ENCODE results near the gene NSRP1. TPM values are rescaled to one million over a fixed set of nuclear protein-coding genes. Genes with fewer than 3 reads are reported as not detected.

The NSRP1 gene
- total and polyA plus RNA-seq, 2 of the 13 experiments (the other 11 are each of a cell fraction or from before 2014, with no cell fraction given) = 7.0 to 14.3 TPM

- TF ChIP-seq KAT8 (CRISPR knock-in tag; IDR thresholded peaks at IDR 0.05) (peak; percentile 35; the same call in 1 of the 2 replicates), ZBTB21 (CRISPR knock-in tag; IDR thresholded peaks at IDR 0.05) (no peak), PCBP2 (optimal IDR thresholded peaks at IDR 0.05; ENCODE audit: low read depth, low read length, poor library complexity, severe bottlenecking) (no peak), FOXM1 (CRISPR knock-in tag; IDR thresholded peaks at IDR 0.05) (no peak), ZFY (CRISPR knock-in tag; IDR thresholded peaks at IDR 0.05) (peak; percentile 70), HNF4G (IDR thresholded peaks at IDR 0.05; ENCODE audit: borderline replicate concordance, low read depth, low read length) (peak; percentile 77; the same call in 1 of the 2 replicates), HNF4G (CRISPR knock-in tag; IDR thresholded peaks at IDR 0.05; ENCODE audit: borderline replicate concordance, low read depth) (no peak), FOXA1 (IDR thresholded peaks at IDR 0.05) (no peak), FOXA1 (CRISPR knock-in tag; IDR thresholded peaks at IDR 0.05) (no peak), NR2F2 (IDR thresholded peaks at IDR 0.05; ENCODE audit: borderline replicate concordance, low read depth) (no peak), SMARCE1 (IDR thresholded peaks at IDR 0.05; ENCODE audit: borderline replicate concordance) (no peak), CCAR2 (optimal IDR thresholded peaks at IDR 0.05; ENCODE audit: low read depth, low read length) (no peak), E2F5 (CRISPR knock-in tag; conservative IDR thresholded peaks at IDR 0.05) (no peak), CSRNP1 (CRISPR knock-in tag; IDR thresholded peaks at IDR 0.05) (no peak), TEAD3 (CRISPR knock-in tag; optimal IDR thresholded peaks at IDR 0.05; ENCODE audit: borderline replicate concordance) (no peak), REST (IDR thresholded peaks at IDR 0.05; ENCODE audit: borderline replicate concordance in 1 of 2, low read depth in 1 of 2, low read length in 2 of 2) (no peak), ARNT2 (CRISPR knock-in tag; IDR thresholded peaks at IDR 0.05; ENCODE audit: low read depth) (no peak), ZBTB42 (CRISPR knock-in tag; IDR thresholded peaks at IDR 0.05) (no peak), DR1 (CRISPR knock-in tag; IDR thresholded peaks at IDR 0.05) (no peak), ZIK1 (CRISPR knock-in tag; IDR thresholded peaks at IDR 0.05; ENCODE audit: borderline replicate concordance, low read depth) (no peak), ZUFSP (CRISPR knock-in tag; IDR thresholded peaks at IDR 0.05; ENCODE audit: borderline replicate concordance) (no peak), MBD4 (IDR thresholded peaks at IDR 0.05; ENCODE audit: borderline replicate concordance, low read length) (no peak), PRPF4 (IDR thresholded peaks at IDR 0.05; ENCODE audit: low read depth, low read length, poor library complexity, severe bottlenecking) (no peak), NFKBIZ (CRISPR knock-in tag; IDR thresholded peaks at IDR 0.05) (no peak), ZNF282 (IDR thresholded peaks at IDR 0.05; ENCODE audit: partially characterized antibody) (no peak)
These were observed 106.1 kb downstream of the NSRP1 start (continued) for GRCh38 chr17:30222721-30223175.

Measured in HepG2 (cell line).